ENCODE results near the gene PIK3AP1. TPM values are rescaled to one million over a fixed set of nuclear protein-coding genes. Genes with fewer than 3 reads are reported as not detected.

Gene PIK3AP1
- total RNA-seq, 1 donor from 2014 or later = 5.9 TPM

DNA sequence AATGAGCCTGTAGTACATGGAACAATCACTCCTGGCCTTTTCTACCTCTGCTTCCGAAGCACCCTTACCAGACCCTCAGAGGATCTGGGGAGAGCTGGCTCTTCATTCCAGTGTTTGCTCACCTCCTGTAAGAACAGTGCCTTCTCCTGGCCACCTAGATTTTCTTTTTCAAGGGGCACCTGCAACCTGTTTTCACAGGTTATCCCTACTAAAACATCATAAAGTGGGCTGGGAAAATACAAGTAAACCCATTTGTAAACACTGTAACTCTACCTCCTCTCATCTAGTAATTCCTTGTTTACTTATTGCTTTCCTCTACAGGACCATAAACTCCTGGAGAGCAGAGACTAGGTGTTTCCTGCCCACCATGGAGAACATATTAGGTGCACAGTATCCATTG lies 1.1 kb downstream of the PIK3AP1 start:
- H3K4me1 ChIP-seq = peaks cover 13% of the 10 kb centered on the region
- TF ChIP-seq POLR2A (IDR thresholded peaks at IDR 0.05) (no peak), POLR2AphosphoS5 (IDR thresholded peaks at IDR 0.05; ENCODE audit: insufficient read depth in 1 of 2, low read depth in 1 of 2) (no peak)
- TF ChIP-seq, protein P1, sequence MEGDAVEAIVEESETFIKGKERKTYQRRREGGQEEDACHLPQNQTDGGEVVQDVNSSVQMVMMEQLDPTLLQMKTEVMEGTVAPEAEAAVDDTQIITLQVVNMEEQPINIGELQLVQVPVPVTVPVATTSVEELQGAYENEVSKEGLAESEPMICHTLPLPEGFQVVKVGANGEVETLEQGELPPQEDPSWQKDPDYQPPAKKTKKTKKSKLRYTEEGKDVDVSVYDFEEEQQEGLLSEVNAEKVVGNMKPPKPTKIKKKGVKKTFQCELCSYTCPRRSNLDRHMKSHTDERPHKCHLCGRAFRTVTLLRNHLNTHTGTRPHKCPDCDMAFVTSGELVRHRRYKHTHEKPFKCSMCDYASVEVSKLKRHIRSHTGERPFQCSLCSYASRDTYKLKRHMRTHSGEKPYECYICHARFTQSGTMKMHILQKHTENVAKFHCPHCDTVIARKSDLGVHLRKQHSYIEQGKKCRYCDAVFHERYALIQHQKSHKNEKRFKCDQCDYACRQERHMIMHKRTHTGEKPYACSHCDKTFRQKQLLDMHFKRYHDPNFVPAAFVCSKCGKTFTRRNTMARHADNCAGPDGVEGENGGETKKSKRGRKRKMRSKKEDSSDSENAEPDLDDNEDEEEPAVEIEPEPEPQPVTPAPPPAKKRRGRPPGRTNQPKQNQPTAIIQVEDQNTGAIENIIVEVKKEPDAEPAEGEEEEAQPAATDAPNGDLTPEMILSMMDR (IDR thresholded peaks at IDR 0.05) = no peak
- no peaks in the 10 kb centered on the region for H3K27me3 ChIP-seq
- DNase-seq (ENCODE audit: extremely low spot score in 2 of 2) = no peak
- H3K27ac ChIP-seq = no peak overlapping the region
- intact Hi-C loops (cut with DNase I) = no loop called here
- no peaks in the 10 kb centered on the region for H3K36me3 ChIP-seq
- no peaks in the 10 kb centered on the region for H3K9me3 ChIP-seq
- no peak overlapping the region for H3K4me3 ChIP-seq

DNA sequence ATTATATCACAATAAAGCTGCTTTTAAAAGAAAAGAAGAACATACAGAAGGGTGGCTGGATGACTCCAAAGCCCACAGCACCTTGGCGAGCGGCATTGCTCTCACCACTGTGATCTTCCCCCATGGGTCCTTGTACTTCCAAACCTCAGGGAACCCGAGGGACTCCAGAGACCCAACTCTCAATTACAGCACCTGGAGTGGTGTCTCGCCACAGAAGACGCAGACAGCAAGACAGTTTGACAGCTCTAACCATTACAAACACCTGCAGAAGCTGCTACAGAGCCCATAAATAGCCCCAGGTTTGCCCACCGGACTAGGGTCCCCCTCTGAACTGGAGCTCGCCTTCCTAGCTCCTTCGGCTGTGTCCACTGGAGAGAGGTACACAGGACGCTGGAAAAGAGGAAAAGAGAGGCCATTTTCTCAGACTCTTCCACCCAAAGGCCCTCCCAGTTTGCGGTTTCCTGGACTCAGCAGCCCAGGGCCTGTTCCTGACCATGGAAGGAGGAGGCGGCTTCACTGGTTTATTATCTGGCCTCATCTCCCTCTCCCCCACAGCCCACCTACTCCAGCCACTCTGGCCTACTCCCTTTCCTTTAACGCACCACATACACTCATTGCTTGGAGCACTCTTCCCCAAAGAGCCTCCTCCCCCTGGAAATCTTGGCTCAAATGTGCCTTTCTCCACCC lies 1.9 kb downstream of the PIK3AP1 start:
- intact Hi-C loops (cut with DNase I) = no loop called here
- Histone ChIP-seq H3K27ac (no peak overlapping the region), H3K27me3 (no peaks in the 10 kb centered on the region), H3K36me3 (no peaks in the 10 kb centered on the region), H3K9me3 (no peaks in the 10 kb centered on the region), H3K4me1 (peaks cover 13% of the 10 kb centered on the region), H3K4me3 (no peak overlapping the region)
- TF ChIP-seq POLR2A (IDR thresholded peaks at IDR 0.05) (no peak), POLR2AphosphoS5 (IDR thresholded peaks at IDR 0.05; ENCODE audit: insufficient read depth in 1 of 2, low read depth in 1 of 2) (no peak)
- TF ChIP-seq, protein P1 (IDR thresholded peaks at IDR 0.05) = no peak
- no peak for DNase-seq (ENCODE audit: extremely low spot score in 2 of 2)

GRCh38 chr10:96716390-96716789 lies 3.9 kb downstream of the PIK3AP1 start:
- H3K27me3 ChIP-seq = no peaks in the 10 kb centered on the region
- no peaks in the 10 kb centered on the region for H3K9me3 ChIP-seq
- intact Hi-C loops (cut with DNase I) = no loop called here
- H3K27ac ChIP-seq = no peak overlapping the region
- peaks cover 13% of the 10 kb centered on the region for H3K4me1 ChIP-seq
- no peak overlapping the region for H3K4me3 ChIP-seq
- no peak for DNase-seq (ENCODE audit: extremely low spot score in 2 of 2)
- no peaks in the 10 kb centered on the region for H3K36me3 ChIP-seq
- TF ChIP-seq POLR2A (IDR thresholded peaks at IDR 0.05) (no peak), POLR2AphosphoS5 (IDR thresholded peaks at IDR 0.05; ENCODE audit: insufficient read depth in 1 of 2, low read depth in 1 of 2) (no peak)

GRCh38 chr10:96714746-96715255 lies 5.5 kb downstream of the PIK3AP1 start:
- Histone ChIP-seq H3K4me3 (no peak overlapping the region), H3K27ac (no peak overlapping the region), H3K36me3 (no peaks in the 10 kb centered on the region), H3K9me3 (no peaks in the 10 kb centered on the region), H3K27me3 (no peaks in the 10 kb centered on the region), H3K4me1 (peaks cover under 1% of the 10 kb centered on the region)
- TF ChIP-seq POLR2AphosphoS5 (IDR thresholded peaks at IDR 0.05; ENCODE audit: insufficient read depth in 1 of 2, low read depth in 1 of 2) (no peak), POLR2A (IDR thresholded peaks at IDR 0.05) (no peak)
- TF ChIP-seq, protein P1 (IDR thresholded peaks at IDR 0.05) = no peak
- intact Hi-C loops (cut with DNase I) = no loop called here
- no peak for DNase-seq (ENCODE audit: extremely low spot score in 2 of 2)

GRCh38 chr10:96714031-96714590 lies 6.2 kb downstream of the PIK3AP1 start:
- DNase-seq (ENCODE audit: extremely low spot score in 2 of 2) = no peak
- Histone ChIP-seq H3K36me3 (no peaks in the 10 kb centered on the region), H3K4me1 (no peaks in the 10 kb centered on the region), H3K4me3 (no peak overlapping the region), H3K27ac (no peak overlapping the region), H3K9me3 (no peaks in the 10 kb centered on the region), H3K27me3 (no peaks in the 10 kb centered on the region)
- intact Hi-C loops (cut with DNase I) = no loop called here
- TF ChIP-seq, protein P1 (IDR thresholded peaks at IDR 0.05) = no peak
- no peak for TF ChIP-seq POLR2A (IDR thresholded peaks at IDR 0.05)
- TF ChIP-seq POLR2AphosphoS5 (IDR thresholded peaks at IDR 0.05; ENCODE audit: insufficient read depth in 1 of 2, low read depth in 1 of 2) = no peak
